ENCODE results near the gene PLET1. TPM values are rescaled to one million over a fixed set of nuclear protein-coding genes. Genes with fewer than 3 reads are reported as not detected.

Gene PLET1
- total RNA-seq, 4 donors from 2014 or later, result not detected

DNA sequence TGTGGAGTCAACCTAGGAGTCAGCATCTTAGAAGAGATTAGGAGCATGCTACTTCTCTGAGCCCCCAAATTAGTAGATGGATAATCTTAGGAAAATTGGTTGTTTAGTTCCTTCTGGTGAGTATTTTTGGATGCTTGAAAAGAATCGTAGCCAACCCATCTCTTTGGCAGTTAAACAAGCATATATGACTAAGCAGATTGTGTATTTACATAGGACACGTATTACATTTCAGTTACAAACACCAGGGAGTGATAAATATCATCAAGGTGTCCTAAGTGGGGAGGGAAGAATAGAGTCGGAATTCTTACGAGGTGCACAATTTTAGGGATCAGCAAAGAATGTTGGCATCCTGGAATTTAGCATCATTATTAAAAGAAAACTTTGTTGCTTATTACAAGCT, 13.5 kb downstream of the PLET1 start:
- Histone ChIP-seq H3K9me3 (no peaks in the 10 kb centered on the region), H3K36me3 (no peaks in the 10 kb centered on the region), H3K4me1 (no peaks in the 10 kb centered on the region), H3K27me3 (no peaks in the 10 kb centered on the region), H3K4me3 (no peak overlapping the region), H3K27ac (no peak overlapping the region)
- no peak for TF ChIP-seq POLR2A (IDR thresholded peaks at IDR 0.05)
- TF ChIP-seq, protein P1, sequence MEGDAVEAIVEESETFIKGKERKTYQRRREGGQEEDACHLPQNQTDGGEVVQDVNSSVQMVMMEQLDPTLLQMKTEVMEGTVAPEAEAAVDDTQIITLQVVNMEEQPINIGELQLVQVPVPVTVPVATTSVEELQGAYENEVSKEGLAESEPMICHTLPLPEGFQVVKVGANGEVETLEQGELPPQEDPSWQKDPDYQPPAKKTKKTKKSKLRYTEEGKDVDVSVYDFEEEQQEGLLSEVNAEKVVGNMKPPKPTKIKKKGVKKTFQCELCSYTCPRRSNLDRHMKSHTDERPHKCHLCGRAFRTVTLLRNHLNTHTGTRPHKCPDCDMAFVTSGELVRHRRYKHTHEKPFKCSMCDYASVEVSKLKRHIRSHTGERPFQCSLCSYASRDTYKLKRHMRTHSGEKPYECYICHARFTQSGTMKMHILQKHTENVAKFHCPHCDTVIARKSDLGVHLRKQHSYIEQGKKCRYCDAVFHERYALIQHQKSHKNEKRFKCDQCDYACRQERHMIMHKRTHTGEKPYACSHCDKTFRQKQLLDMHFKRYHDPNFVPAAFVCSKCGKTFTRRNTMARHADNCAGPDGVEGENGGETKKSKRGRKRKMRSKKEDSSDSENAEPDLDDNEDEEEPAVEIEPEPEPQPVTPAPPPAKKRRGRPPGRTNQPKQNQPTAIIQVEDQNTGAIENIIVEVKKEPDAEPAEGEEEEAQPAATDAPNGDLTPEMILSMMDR (IDR thresholded peaks at IDR 0.05), result no peak
- no peak for DNase-seq
- intact Hi-C loops (cut with DNase I; ENCODE audit: low total_unique reads), result no loop called here

DNA sequence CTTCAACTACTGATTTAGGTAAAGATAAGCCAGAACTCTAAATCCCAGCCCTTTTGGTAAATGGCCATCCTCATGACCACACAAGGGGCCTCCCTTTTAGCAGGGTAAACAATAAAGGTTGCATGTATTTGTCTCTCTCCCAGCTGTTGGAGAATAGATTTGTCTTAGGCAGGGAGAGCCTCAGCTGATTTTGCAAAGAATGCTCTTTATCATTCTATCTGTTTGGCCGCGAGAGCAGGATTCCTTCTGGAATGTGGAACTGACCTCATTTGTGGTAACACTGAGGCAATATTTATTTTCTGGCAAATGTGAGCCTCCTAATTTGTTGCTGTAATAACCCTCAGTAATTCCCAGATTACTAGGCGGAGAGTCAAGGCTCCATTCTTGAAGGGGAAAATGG, 19.2 kb downstream of the PLET1 start:
- no peak for TF ChIP-seq POLR2A (IDR thresholded peaks at IDR 0.05)
- TF ChIP-seq, protein P1 (IDR thresholded peaks at IDR 0.05), result no peak
- intact Hi-C loops (cut with DNase I; ENCODE audit: low total_unique reads), result no loop called here
- Histone ChIP-seq H3K4me1 (no peaks in the 10 kb centered on the region), H3K4me3 (no peak overlapping the region), H3K9me3 (no peaks in the 10 kb centered on the region), H3K27ac (peak overlapping the region; percentile 30 to 58), H3K36me3 (no peaks in the 10 kb centered on the region), H3K27me3 (no peaks in the 10 kb centered on the region)
- peak; percentile 30 to 60 for DNase-seq

- H3K4me3 ChIP-seq, result no peak overlapping the region
- H3K36me3 ChIP-seq, result no peaks in the 10 kb centered on the region
- no peak for TF ChIP-seq POLR2A (IDR thresholded peaks at IDR 0.05)
- TF ChIP-seq, protein P1 (IDR thresholded peaks at IDR 0.05), result no peak
- DNase-seq, result no peak
- H3K27me3 ChIP-seq, result no peaks in the 10 kb centered on the region
- H3K9me3 ChIP-seq, result no peaks in the 10 kb centered on the region
- H3K4me1 ChIP-seq, result no peaks in the 10 kb centered on the region
- H3K27ac ChIP-seq, result no peak overlapping the region
- intact Hi-C loops (cut with DNase I; ENCODE audit: low total_unique reads), result no loop called here
These were observed 22.6 kb downstream of the PLET1 start for GRCh38 chr11:112238041-112238440.

DNA sequence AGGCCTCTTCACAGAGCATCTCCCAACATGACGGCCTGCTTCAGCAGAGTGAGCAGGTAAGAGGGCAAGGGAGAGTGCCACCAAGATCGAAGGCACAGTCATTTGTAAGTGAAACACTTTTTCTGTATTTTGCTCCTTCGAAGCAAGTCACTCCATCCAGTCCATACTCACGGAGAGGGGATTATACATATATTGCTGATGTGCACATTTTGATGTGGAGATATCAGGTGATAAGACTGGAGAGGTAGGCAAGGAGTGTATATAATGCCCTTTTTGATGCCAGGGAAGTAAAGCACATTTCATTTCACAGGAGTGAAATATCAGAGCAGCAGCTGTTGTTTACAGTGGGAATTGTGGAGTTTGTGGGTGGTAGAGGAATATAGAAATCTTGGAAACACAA, 23.2 kb downstream of the PLET1 start:
- H3K9me3 ChIP-seq, result no peaks in the 10 kb centered on the region
- no peak overlapping the region for H3K27ac ChIP-seq
- H3K4me3 ChIP-seq, result no peak overlapping the region
- H3K36me3 ChIP-seq, result no peaks in the 10 kb centered on the region
- no peaks in the 10 kb centered on the region for H3K4me1 ChIP-seq
- DNase-seq, result no peak
- intact Hi-C loops (cut with DNase I; ENCODE audit: low total_unique reads), result no loop called here
- TF ChIP-seq, protein P1 (IDR thresholded peaks at IDR 0.05), result no peak
- TF ChIP-seq POLR2A (IDR thresholded peaks at IDR 0.05), result no peak
- no peaks in the 10 kb centered on the region for H3K27me3 ChIP-seq

- Histone ChIP-seq H3K36me3 (no peaks in the 10 kb centered on the region), H3K4me3 (no peak overlapping the region), H3K4me1 (no peaks in the 10 kb centered on the region), H3K27me3 (no peaks in the 10 kb centered on the region), H3K27ac (no peak overlapping the region), H3K9me3 (no peaks in the 10 kb centered on the region)
- DNase-seq, result no peak
- TF ChIP-seq, protein P1 (IDR thresholded peaks at IDR 0.05), result no peak
- no peak for TF ChIP-seq POLR2A (IDR thresholded peaks at IDR 0.05)
- intact Hi-C loops (cut with DNase I; ENCODE audit: low total_unique reads), result no loop called here
These were observed 24.8 kb downstream of the PLET1 start for GRCh38 chr11:112235750-112236390.
